ENCODE data around the gene STARD10.
"Not testable (repeated sequence)": the region's sequence is repeated elsewhere in the genome, so short reads cannot be mapped to it uniquely, and the experiment has no call there.

Gene STARD10

DNA sequence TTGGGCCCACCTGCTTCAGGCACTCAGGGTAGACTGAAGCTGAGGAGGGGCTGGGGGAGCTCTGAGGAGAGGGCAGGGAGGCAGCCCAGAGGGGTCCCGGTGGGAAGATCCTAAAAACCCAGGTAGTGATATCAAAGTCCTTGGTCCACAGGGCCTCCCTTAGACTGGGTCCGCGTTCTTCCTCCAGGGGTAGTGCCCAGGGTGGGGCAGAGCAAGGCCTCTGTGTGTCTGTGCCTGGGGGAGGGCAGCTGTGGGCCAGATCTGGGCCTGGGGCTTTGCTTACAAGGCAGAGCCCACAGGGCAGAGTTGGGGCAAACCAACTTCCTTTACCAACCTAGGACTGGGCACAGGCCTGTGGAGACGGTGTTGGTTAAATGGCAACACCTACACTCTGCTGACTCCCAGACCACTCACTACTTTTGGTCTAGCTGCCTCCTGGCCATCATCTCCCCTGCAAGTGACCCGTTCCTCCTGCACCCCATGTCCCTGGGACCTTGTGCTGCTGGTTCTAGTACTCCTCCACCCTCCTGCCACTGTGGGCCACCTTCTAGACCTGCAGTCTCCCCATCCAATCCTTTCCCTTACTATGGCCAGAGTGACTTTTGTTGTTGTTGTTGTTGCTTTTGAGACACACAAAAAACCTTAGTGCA is 36.2 kb upstream of the STARD10 start:
- no peak overlapping the region for H3K4me3 ChIP-seq (ENCODE audit: low read depth, low read length)
- no peak for TF ChIP-seq CTCF (IDR thresholded peaks at IDR 0.05; ENCODE audit: low read depth, low read length)

DNA sequence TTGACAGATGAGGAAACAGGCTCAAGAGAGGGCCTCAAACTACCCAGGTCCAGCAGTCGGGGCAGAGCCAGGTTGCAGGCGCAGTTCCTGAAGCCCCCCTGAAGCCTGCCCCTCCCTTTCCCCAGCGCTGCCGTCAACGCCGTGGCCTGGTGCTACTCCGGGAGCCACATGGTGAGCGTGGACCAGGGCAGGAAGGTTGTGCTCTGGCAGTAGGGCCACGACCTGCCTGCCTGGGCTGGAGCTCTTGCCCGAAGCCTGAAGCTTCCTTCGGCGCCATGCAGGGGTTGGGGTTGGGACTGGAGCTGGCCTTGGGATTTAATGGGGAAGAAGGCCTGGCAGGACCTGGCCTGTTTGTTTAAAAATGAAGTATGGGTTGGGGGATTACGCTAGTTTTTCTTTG is 35.3 kb upstream of the STARD10 start:
- TF ChIP-seq CTCF (IDR thresholded peaks at IDR 0.05; ENCODE audit: low read depth, low read length): no peak
- no peak overlapping the region for H3K4me3 ChIP-seq (ENCODE audit: low read depth, low read length)

GRCh38 chr11:72828692-72829101 is 34.9 kb upstream of the STARD10 start:
- no peak for TF ChIP-seq CTCF (IDR thresholded peaks at IDR 0.05; ENCODE audit: low read depth, low read length)
- no peak overlapping the region for H3K4me3 ChIP-seq (ENCODE audit: low read depth, low read length)

GRCh38 chr11:72828081-72828567 is 34.3 kb upstream of the STARD10 start:
- TF ChIP-seq CTCF (IDR thresholded peaks at IDR 0.05; ENCODE audit: low read depth, low read length): no peak
- H3K4me3 ChIP-seq (ENCODE audit: low read depth, low read length): no peak overlapping the region

GRCh38 chr11:72827656-72828055 is 33.8 kb upstream of the STARD10 start:
- H3K4me3 ChIP-seq (ENCODE audit: low read depth, low read length): not testable (repeated sequence)

- no peak overlapping the region for H3K4me3 ChIP-seq (ENCODE audit: low read depth, low read length)
- TF ChIP-seq CTCF (IDR thresholded peaks at IDR 0.05; ENCODE audit: low read depth, low read length): no peak
Measured at GRCh38 chr11:72826942-72827480, 33.2 kb upstream of the STARD10 start.

DNA sequence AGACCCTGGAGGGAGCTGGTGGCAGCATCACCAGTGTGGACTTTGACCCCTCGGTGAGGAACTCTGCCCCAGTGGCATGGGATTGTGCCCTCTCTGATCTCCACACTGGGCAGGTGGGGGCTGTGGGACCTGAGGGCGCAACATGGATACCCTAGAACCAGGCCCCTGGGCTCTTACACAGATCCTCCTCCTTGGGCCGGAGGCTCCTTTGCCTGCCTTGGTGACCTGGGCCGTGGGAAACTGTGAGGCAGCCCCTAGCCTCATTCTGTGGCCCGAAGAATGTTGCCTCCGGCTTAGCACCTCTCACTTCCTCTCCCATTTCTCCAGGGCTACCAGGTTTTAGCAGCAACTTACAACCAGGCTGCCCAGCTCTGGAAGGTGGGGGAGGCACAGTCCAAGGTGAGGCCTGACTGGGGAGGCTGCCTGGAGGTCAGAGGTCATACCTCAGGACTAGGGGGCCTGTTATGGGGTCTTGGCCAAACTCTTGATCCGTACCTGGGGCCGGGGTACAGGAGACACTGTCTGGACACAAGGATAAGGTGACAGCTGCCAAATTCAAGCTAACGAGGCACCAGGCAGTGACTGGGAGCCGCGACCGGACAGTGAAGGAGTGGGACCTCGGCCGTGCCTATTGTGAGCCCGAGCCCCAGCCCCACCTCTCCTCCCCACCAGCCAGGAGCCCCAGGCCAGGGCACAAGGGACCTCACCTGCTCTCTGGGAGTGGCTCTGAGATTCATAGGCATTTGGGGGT is 32.5 kb upstream of the STARD10 start:
- no peak overlapping the region for H3K4me3 ChIP-seq (ENCODE audit: low read depth, low read length)
- TF ChIP-seq CTCF (IDR thresholded peaks at IDR 0.05; ENCODE audit: low read depth, low read length): no peak

Data from WI38 (cell line).